ENCODE results near the gene MOB3A. TPM values are rescaled to one million over a fixed set of nuclear protein-coding genes. Genes with fewer than 3 reads are reported as not detected.
A peak's percentile ranks its signal among the peaks of the same experiment; 100 is the strongest.

MOB3A gene
- total and polyA plus RNA-seq, 9 of the 15 experiments (the other 6 are each of a cell fraction or from before 2014, with no cell fraction given) = 1.1 to 24.1 (median 6.0) TPM

- peak; percentile 76 for TF ChIP-seq RREB1 (CRISPR knock-in tag; IDR thresholded peaks at IDR 0.05)
- no peak for TF ChIP-seq ZNF318 (IDR thresholded peaks at IDR 0.05; ENCODE audit: borderline replicate concordance in 1 of 2, low read depth in 1 of 2)
- TF ChIP-seq STAG1 (CRISPR knock-in tag; IDR thresholded peaks at IDR 0.05; ENCODE audit: borderline replicate concordance) = 0 out of 2 replicates have a peak, but pooled peaks have one; percentile 17
- no peak for TF ChIP-seq CHAMP1 (IDR thresholded peaks at IDR 0.05)
- no peak for TF ChIP-seq FOXM1 (IDR thresholded peaks at IDR 0.05; ENCODE audit: low read depth)
- no peak for TF ChIP-seq FOXM1 (CRISPR knock-in tag; IDR thresholded peaks at IDR 0.05; ENCODE audit: low read depth)
- TF ChIP-seq HNRNPL (IDR thresholded peaks at IDR 0.05; ENCODE audit: low read depth, low read length) = peak; percentile 98
- no peak for TF ChIP-seq XRCC4 (IDR thresholded peaks at IDR 0.05; ENCODE audit: extremely low read depth, insufficient read depth, insufficient read length)
- peak; percentile 77 for TF ChIP-seq SIN3B (IDR thresholded peaks at IDR 0.05; ENCODE audit: low read depth)
- peak; percentile 85 for TF ChIP-seq NR4A1 (CRISPR knock-in tag; IDR thresholded peaks at IDR 0.05)
- peak; percentile 53; the same call in 1 of the 2 replicates for TF ChIP-seq NR4A1 (tag; IDR thresholded peaks at IDR 0.05)
- TF ChIP-seq NR1H2 (CRISPR knock-in tag; IDR thresholded peaks at IDR 0.05) = 0 out of 2 replicates have a peak, but pooled peaks have one; percentile 69
Observed at GRCh38 chr19:2096034-2096479, at the start of gene MOB3A (continued).

Data from K562 (cell line).